HuH-7.5 (cell line): ENCODE measurements around the gene DDX20.

Experiments
- DNase-seq: peaks from one replicate; pipeline ENCODE4 v3.0.0; 2011; ENCODE audit warnings: low spot score

DDX20 gene

GRCh38 chr1:111747947-111748346, 7.8 kb upstream of the DDX20 start:
- DNase-seq = no peak

- no peak for DNase-seq
These were observed 6.1 kb upstream of the DDX20 start for GRCh38 chr1:111749628-111750027.

GRCh38 chr1:111750856-111751255, 4.8 kb upstream of the DDX20 start:
- DNase-seq = no peak

GRCh38 chr1:111751906-111752575, 3.7 kb upstream of the DDX20 start:
- no peak for DNase-seq

DNA sequence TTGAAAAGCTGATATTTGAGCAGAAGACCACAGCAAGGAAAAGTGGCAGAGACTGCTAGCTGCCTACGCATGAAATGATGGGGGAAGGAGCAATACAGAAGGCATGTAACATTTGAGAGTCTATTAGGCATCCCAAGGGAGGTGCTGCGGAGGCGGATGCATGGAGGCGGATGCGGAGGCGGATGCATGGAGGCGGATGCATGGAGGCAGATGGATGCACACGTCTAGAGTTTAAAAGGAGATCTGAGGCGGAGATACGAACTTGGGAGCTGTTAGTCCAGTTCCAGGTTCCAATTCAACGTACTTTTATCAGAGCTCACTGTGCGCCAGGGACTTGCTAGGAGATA, 744 bp upstream of the DDX20 start:
- peak; percentile 42 for DNase-seq

DNA sequence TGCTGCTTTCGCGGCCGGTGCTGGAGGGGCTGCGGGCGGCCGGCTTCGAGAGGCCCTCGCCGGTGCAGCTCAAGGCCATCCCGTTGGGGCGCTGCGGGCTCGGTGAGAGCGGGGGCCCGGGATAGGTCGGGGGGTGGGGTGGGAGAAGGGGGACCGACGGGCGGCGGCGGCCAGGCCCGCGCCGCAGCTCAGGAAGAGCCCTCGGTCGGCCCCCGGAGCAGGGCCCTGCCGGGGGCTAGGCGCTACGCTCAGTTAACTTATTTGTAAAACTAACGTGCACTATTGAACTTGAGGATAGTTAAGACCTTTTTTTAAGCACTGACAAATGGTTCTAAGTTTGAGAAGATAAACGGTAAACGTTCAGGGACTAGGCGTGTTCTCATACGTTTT, 418 bp downstream of the DDX20 start:
- DNase-seq = peak; percentile 19

GRCh38 chr1:111758373-111758772, 2.7 kb downstream of the DDX20 start:
- no peak for DNase-seq

DNA sequence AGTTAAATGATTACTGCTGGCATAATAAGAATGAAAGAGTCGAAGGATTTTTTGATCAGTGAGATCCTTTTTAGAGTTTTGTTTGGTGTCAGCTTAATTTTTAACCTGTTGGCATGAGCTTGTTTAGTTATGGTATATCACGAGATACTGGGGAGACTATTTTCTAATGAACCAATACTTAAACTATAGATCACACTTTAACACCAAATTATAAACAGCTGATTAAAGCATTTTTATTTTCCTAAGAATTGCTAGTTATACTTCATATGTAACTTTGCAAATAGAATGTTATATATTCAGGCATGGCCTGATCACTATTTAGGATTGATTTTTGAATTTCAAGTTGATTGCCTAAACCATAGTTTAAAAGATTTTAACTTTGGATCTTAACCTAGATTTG, 6.0 kb downstream of the DDX20 start:
- no peak for DNase-seq

- no peak for DNase-seq
These were observed 6.6 kb downstream of the DDX20 start for GRCh38 chr1:111762332-111762731.

GRCh38 chr1:111768023-111768422, 12.3 kb downstream of the DDX20 start:
- no peak for DNase-seq

GRCh38 chr1:111768625-111769024, 12.9 kb downstream of the DDX20 start:
- DNase-seq = no peak

- peak; percentile 28 for DNase-seq
These were observed 13.9 kb downstream of the DDX20 start for GRCh38 chr1:111769517-111770146.

- DNase-seq = no peak
These were observed 15.2 kb downstream of the DDX20 start for GRCh38 chr1:111770916-111771315.

GRCh38 chr1:111775966-111776365, 20.3 kb downstream of the DDX20 start:
- no peak for DNase-seq

- no peak for DNase-seq
These were observed 20.7 kb downstream of the DDX20 start for GRCh38 chr1:111776391-111776790.

DNA sequence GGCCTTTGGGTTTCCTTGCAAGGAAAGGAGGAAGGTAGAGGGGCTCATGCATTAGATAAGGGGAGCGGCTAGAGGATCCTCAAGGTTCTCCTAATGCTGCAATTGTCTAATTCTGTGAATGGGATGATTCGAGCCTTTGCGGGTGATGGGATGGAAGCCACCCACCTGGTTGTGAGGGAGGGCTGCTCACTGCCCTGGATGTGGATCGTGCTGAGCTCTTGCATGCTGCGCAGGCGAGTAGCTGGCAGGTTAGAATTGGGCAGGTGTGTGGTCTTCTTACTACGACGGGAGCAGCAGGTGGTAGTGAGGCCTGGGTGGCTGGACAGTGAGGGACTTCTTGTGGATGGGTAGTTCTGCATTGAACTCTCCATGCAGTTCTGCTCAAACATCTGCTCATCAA, 21.2 kb downstream of the DDX20 start:
- no peak for DNase-seq

DNA sequence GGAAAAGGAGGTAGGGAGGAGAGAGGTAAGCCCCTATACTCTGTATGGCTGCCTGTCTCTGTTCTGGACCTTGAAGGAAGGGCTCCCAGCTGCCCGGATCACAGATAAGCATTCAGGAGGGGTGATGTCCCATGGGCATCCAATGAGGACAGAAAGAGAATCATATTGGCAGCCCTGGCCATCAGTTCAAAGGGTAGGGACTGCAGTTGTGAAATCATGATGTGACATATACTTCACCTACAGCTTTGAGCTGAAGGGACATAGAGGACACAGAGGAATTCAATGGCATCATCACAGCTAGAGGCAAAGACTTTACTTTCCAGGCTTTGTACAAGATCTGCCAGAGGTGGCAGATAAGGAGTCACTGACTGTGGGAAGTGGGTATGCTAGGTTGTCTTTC, 21.6 kb downstream of the DDX20 start:
- no peak for DNase-seq

DNA sequence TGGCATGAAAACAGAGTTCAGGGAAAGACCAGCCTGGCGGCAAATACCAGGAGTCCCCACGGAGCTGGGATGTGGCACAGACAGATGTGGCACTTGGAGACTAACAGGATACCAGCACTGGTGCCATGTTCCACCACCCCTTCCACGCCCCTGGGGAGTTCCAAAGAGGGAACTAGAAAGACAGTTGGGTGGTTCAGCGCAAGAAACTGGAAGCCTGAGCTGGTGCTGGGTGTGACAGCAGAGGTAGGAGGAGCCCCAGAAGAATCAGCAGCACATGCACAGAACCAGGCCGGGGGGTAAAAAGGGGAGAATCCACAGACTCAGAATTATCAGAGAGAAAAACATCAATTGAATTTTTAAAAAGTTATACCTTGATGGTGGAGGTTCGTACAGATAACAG, 22.4 kb downstream of the DDX20 start:
- DNase-seq = no peak

DNA sequence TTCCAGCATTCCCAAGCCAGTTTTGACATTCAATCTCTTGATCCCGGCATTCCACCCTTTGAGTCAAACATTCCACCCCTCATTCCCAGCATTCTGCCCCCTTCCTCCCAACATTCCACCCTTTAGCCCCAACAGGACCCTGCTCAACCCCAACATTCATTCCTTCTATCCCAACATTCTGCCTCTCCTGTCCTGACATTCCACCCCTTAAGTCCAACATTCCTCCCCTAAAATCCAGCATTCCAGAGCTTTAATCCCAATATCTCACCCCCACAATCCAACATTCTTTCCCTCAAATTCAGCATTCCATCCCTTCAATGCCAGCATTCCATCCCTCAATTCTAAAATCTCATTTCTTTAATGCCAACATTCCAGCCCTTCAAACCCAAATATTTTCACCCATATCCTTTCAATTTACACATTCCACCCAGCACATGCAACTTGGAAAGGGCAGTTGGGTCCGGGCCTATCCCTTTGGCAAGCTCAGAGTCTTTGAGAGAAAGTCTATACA, 22.9 kb downstream of the DDX20 start:
- no peak for DNase-seq

GRCh38 chr1:111779546-111779945, 23.8 kb downstream of the DDX20 start:
- no peak for DNase-seq

DNA sequence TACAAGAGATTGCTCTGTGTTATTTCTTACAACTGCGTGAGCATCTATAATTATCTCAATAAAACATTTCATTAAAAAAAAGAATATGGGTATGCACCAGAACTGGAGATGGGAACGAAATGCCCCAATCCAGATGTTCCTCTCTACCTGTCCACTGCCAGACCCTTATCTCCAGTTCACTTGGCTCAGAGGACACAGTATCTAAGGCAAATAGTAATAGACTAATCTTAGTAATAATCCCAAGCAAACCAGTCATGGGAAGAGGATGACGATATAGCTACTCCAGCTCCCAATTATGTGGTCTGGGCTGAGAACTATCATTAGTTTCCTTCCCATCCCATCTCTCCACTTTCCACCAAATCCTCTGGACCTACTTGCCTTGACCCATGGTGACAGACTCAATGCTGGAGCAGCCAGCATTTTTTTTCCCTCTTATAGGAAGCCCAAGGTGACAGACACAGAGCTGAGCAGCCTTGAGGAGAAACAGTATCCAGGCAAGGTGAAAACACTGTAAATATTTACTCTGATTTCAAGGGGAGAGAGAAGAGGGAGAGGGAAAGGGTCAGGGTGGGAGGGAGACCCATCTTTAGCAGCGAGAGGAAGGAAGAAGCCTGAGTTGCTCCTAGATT, 28.7 kb downstream of the DDX20 start:
- no peak for DNase-seq

DNA sequence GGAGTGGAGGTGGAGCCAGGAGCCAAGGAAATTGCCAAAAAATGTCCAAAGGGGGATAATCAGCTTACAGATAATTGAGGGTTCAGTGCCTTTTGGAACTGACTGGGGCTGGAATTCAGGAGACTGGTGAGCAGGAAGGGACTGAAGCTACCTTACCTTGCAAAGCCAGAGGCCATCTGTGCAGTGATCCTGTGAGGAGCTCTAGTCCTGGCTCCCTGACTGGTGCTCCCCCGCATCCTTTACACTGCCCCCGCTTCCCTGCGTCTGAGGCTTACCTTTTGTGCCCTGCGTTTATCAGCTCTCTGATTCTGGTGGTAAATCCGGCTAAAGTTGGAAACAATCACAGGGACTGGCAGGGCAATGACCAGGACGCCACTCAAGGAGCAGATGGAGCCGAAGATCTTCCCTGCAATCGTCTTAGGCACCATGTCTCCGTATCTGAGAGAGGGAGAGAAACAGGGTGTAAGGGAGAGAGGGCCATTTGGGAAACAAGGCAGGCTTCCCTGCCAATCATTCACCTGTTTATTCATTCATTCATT, 31.0 kb downstream of the DDX20 start:
- DNase-seq = no peak

DNA sequence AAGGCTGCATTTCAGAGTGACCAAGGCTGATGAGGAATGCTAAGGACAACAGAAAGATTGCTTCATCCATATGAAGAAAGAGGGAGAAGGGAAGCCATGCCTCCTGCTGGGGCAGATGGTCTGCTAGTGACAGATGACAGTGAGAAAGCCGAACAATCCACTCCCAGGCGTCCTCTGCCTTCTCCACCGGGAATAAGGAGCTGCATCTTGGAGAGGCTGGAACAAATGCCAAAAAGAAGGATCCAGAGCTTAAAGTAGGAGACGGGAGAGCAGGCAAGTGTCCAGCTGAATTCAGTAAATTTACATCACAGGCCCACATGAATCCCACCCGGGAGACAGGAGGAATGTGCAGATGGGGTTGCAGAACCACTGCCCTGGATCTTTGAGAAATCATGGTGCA, 33.4 kb downstream of the DDX20 start:
- DNase-seq = no peak
